Trophoblast cell (in vitro differentiated cells and primary cell): ENCODE measurements around the gene DIO1.

Source experiments
- DNase-seq, 2 donors: peaks; one replicate each; pipeline ENCODE4 v3.0.0-alpha.2; 2016
- H2AFZ ChIP-seq: 2 replicates; pipeline ENCODE4 v1.6.1; 2013; ENCODE audit warnings: low read length, moderate library complexity, mild to moderate bottlenecking; ENCODE audit not compliant: insufficient read depth, poor library complexity
- H2AK5ac ChIP-seq: 2 replicates; pipeline ENCODE4 v1.6.1; 2013; ENCODE audit warnings: mild to moderate bottlenecking, low read length
- H2BK120ac ChIP-seq: 2 replicates; pipeline ENCODE4 v1.6.1; 2013; ENCODE audit warnings: low read length, mild to moderate bottlenecking, moderate library complexity; ENCODE audit not compliant: insufficient read depth, poor library complexity
- H2BK12ac ChIP-seq: 2 replicates; pipeline ENCODE4 v1.6.1; 2013; ENCODE audit warnings: mild to moderate bottlenecking, low read length, moderate library complexity
- H2BK5ac ChIP-seq: 2 replicates; pipeline ENCODE4 v1.6.1; 2013; ENCODE audit warnings: low read length, low read depth, moderate library complexity, mild to moderate bottlenecking; ENCODE audit not compliant: poor library complexity
- H3K14ac ChIP-seq: 2 replicates; pipeline ENCODE4 v1.6.1; 2013; ENCODE audit warnings: mild to moderate bottlenecking, low read length
- H3K18ac ChIP-seq: 2 replicates; pipeline ENCODE4 v1.6.1; 2013; ENCODE audit warnings: mild to moderate bottlenecking, low read length
- H3K23ac ChIP-seq: 2 replicates; pipeline ENCODE4 v1.6.1; 2013; ENCODE audit warnings: low read length
- H3K27ac ChIP-seq: 2 replicates; pipeline ENCODE4 v1.5.1; 2013; ENCODE audit warnings: low read depth, mild to moderate bottlenecking, inconsistent platforms, low read length, moderate library complexity
- H3K27me3 ChIP-seq: 2 replicates; pipeline ENCODE4 v1.6.1; 2013; ENCODE audit warnings: inconsistent platforms, mild to moderate bottlenecking, low read length, moderate library complexity; ENCODE audit not compliant: insufficient read depth
- H3K36me3 ChIP-seq, 2 experiments: 1 replicate in 1 of 2; 2 replicates in 1 of 2; pipeline ENCODE4 v1.6.1; 2013; ENCODE audit warnings: low read length in 2 of 2, mild to moderate bottlenecking in 2 of 2, moderate library complexity in 1 of 2; ENCODE audit not compliant: insufficient read depth in 2 of 2, control insufficient read depth in 1 of 2
- H3K4ac ChIP-seq: 2 replicates; pipeline ENCODE4 v1.6.1; 2013; ENCODE audit warnings: low read depth, mild to moderate bottlenecking, low read length, moderate library complexity
- H3K4me1 ChIP-seq, 2 experiments: 1 replicate in 1 of 2; 2 replicates in 1 of 2; pipeline ENCODE4 v1.6.1; 2013; ENCODE audit warnings: low read length in 2 of 2, mild to moderate bottlenecking in 2 of 2, moderate library complexity in 1 of 2; ENCODE audit not compliant: insufficient read depth in 2 of 2, control insufficient read depth in 1 of 2
- H3K4me2 ChIP-seq: 2 replicates; pipeline ENCODE4 v1.6.1; 2013; ENCODE audit warnings: inconsistent platforms, mild to moderate bottlenecking, low read length, moderate library complexity
- H3K4me3 ChIP-seq: 2 replicates; pipeline ENCODE4 v1.5.1; 2013; ENCODE audit warnings: mild to moderate bottlenecking, low read depth, low read length, inconsistent platforms
- H3K79me1 ChIP-seq: one replicate; pipeline ENCODE4 v1.6.1; 2013; ENCODE audit warnings: low read length
- H3K79me2 ChIP-seq: 2 replicates; pipeline ENCODE4 v1.6.1; 2013; ENCODE audit warnings: low read length, mild to moderate bottlenecking; ENCODE audit not compliant: control insufficient read depth, insufficient read depth, poor library complexity
- H3K9ac ChIP-seq: 2 replicates; pipeline ENCODE4 v1.6.1; 2013; ENCODE audit warnings: mild to moderate bottlenecking, low read length
- H3K9me3 ChIP-seq: 2 replicates; pipeline ENCODE4 v1.6.1; 2013; ENCODE audit warnings: low read depth, mild to moderate bottlenecking, control low read depth, inconsistent platforms, low read length; ENCODE audit not compliant: insufficient read depth
- H4K12ac ChIP-seq: 2 replicates; pipeline ENCODE4 v1.6.1; 2013; ENCODE audit warnings: low read depth, mild to moderate bottlenecking, low read length, moderate library complexity
- H4K8ac ChIP-seq: 2 replicates; pipeline ENCODE4 v1.6.1; 2013; ENCODE audit warnings: low read depth, mild to moderate bottlenecking, low read length, moderate library complexity
- H4K91ac ChIP-seq: one replicate; pipeline ENCODE4 v1.6.1; 2013; ENCODE audit warnings: low read depth, mild to moderate bottlenecking, low read length, moderate library complexity
- WGBS: extraction: QIAGEN DNeasy Blood & Tissue Kit; methylation state at CpG from one replicate; pipeline ENCODE4 v1.1.7; 2013; ENCODE audit warnings: missing lambda C conversion rate; ENCODE audit not compliant: insufficient read length, insufficient coverage; ENCODE audit errors: extremely low coverage; 5-methylcytosine and 5-hydroxymethylcytosine counted together

The DIO1 gene

GRCh38 chr1:53942127-53942957, 48.4 kb downstream of the DIO1 start:
- no peak overlapping the region for H4K91ac ChIP-seq
- peaks cover 11% of the 10 kb centered on the region for H3K79me2 ChIP-seq
- H2AK5ac ChIP-seq = no peak overlapping the region
- H3K4me1 ChIP-seq = peaks cover 4 to 15% of the 10 kb centered on the region in 2 experiments
- no peak overlapping the region for H3K4ac ChIP-seq
- H3K79me1 ChIP-seq = peaks cover 11% of the 10 kb centered on the region
- no CpG with 5 or more reads among the region's 7 CpGs for WGBS
- no peak overlapping the region for H3K18ac ChIP-seq
- no peak overlapping the region for H2BK120ac ChIP-seq
- no peaks in the 10 kb centered on the region for H3K9me3 ChIP-seq
- H2BK12ac ChIP-seq = no peak overlapping the region
- no peak overlapping the region for H3K14ac ChIP-seq
- peak in 1 of 2 donors; percentile 40 for DNase-seq
- H3K9ac ChIP-seq = no peak overlapping the region
- H2AFZ ChIP-seq = no peak overlapping the region
- no peak overlapping the region for H3K27ac ChIP-seq
- no peaks in the 10 kb centered on the region for H3K36me3 ChIP-seq
- H3K4me3 ChIP-seq = no peak overlapping the region
- no peak overlapping the region for H3K4me2 ChIP-seq
- no peak overlapping the region for H4K12ac ChIP-seq
- no peaks in the 10 kb centered on the region for H3K27me3 ChIP-seq
- no peak overlapping the region for H3K23ac ChIP-seq
- no peak overlapping the region for H4K8ac ChIP-seq
- no peak overlapping the region for H2BK5ac ChIP-seq

- no peak overlapping the region for H2BK120ac ChIP-seq
- no peak overlapping the region for H3K23ac ChIP-seq
- no peak overlapping the region for H3K18ac ChIP-seq
- no peak overlapping the region for H2BK12ac ChIP-seq
- no peak overlapping the region for H3K4me2 ChIP-seq
- no peak overlapping the region for H3K9ac ChIP-seq
- no peak overlapping the region for H2BK5ac ChIP-seq
- H3K14ac ChIP-seq = no peak overlapping the region
- no peak overlapping the region for H2AK5ac ChIP-seq
- H3K27ac ChIP-seq = no peak overlapping the region
- no CpG with 5 or more reads among the region's 6 CpGs for WGBS
- H3K36me3 ChIP-seq = no peaks in the 10 kb centered on the region
- peaks cover 4 to 15% of the 10 kb centered on the region in 2 experiments for H3K4me1 ChIP-seq
- H4K12ac ChIP-seq = no peak overlapping the region
- peak in 1 of 2 donors; percentile 18 for DNase-seq
- no peak overlapping the region for H2AFZ ChIP-seq
- H3K9me3 ChIP-seq = no peaks in the 10 kb centered on the region
- peaks cover 11% of the 10 kb centered on the region for H3K79me1 ChIP-seq
- H4K8ac ChIP-seq = no peak overlapping the region
- no peak overlapping the region for H4K91ac ChIP-seq
- no peaks in the 10 kb centered on the region for H3K27me3 ChIP-seq
- no peak overlapping the region for H3K4me3 ChIP-seq
- peaks cover 11% of the 10 kb centered on the region for H3K79me2 ChIP-seq
- no peak overlapping the region for H3K4ac ChIP-seq
These were observed 49.1 kb downstream of the DIO1 start for GRCh38 chr1:53943090-53943489.

- DNase-seq = no peak
- WGBS = no CpG with 5 or more reads among the region's 14 CpGs
- peaks cover 11% of the 10 kb centered on the region for H3K79me1 ChIP-seq
These were observed 49.6 kb downstream of the DIO1 start for GRCh38 chr1:53943490-53944043.

GRCh38 chr1:53944469-53945182, 50.6 kb downstream of the DIO1 start:
- Histone ChIP-seq H4K8ac (no peak overlapping the region), H3K9me3 (no peaks in the 10 kb centered on the region), H3K4me2 (peak overlapping the region; percentile 71), H3K27ac (no peak overlapping the region), H3K9ac (peak overlapping the region; percentile 9), H3K36me3 (no peaks in the 10 kb centered on the region), H3K4ac (peak overlapping the region; percentile 2), H2BK5ac (no peak overlapping the region), H3K79me2 (peaks cover 11% of the 10 kb centered on the region), H4K91ac (no peak overlapping the region), H2BK12ac (no peak overlapping the region), H3K23ac (no peak overlapping the region), H4K12ac (no peak overlapping the region), H3K4me1 (peaks cover 4 to 15% of the 10 kb centered on the region in 2 experiments), H3K18ac (no peak overlapping the region), H3K4me3 (peak overlapping the region; percentile 93), H3K27me3 (no peaks in the 10 kb centered on the region), H2BK120ac (no peak overlapping the region), H2AFZ (no peak overlapping the region), H3K79me1 (peaks cover 11% of the 10 kb centered on the region), H2AK5ac (no peak overlapping the region), H3K14ac (no peak overlapping the region)
- peak in 1 of 2 donors; percentile 6 for DNase-seq
- no CpG with 5 or more reads among the region's 20 CpGs for WGBS

More at GRCh38 chr1:53943490-53944043, 49.6 kb downstream of the DIO1 start:
- H4K8ac ChIP-seq = no peak overlapping the region
- no peak overlapping the region for H3K14ac ChIP-seq
- H3K9me3 ChIP-seq = no peaks in the 10 kb centered on the region
- no peak overlapping the region for H3K4me3 ChIP-seq
- H4K91ac ChIP-seq = no peak overlapping the region
- H3K23ac ChIP-seq = no peak overlapping the region
- peaks cover 4 to 15% of the 10 kb centered on the region in 2 experiments for H3K4me1 ChIP-seq
- H2AK5ac ChIP-seq = no peak overlapping the region
- H3K4me2 ChIP-seq = no peak overlapping the region
- H3K27ac ChIP-seq = no peak overlapping the region
- H3K18ac ChIP-seq = no peak overlapping the region
- H2BK5ac ChIP-seq = no peak overlapping the region
- no peak overlapping the region for H2AFZ ChIP-seq
- no peaks in the 10 kb centered on the region for H3K27me3 ChIP-seq
- H2BK120ac ChIP-seq = no peak overlapping the region
- H2BK12ac ChIP-seq = no peak overlapping the region
- peaks cover 11% of the 10 kb centered on the region for H3K79me2 ChIP-seq
- no peak overlapping the region for H3K9ac ChIP-seq
- no peak overlapping the region for H3K4ac ChIP-seq
- H4K12ac ChIP-seq = no peak overlapping the region
- no peaks in the 10 kb centered on the region for H3K36me3 ChIP-seq
